ENCODE results near the gene ABHD17A. TPM values are rescaled to one million over a fixed set of nuclear protein-coding genes. Genes with fewer than 3 reads are reported as not detected.
A peak's percentile ranks its signal among the peaks of the same experiment; 100 is the strongest.

ABHD17A gene
- total RNA-seq, 6 experiments from 2014 or later: 20.4 to 49.5 (median 23.5) TPM

DNA sequence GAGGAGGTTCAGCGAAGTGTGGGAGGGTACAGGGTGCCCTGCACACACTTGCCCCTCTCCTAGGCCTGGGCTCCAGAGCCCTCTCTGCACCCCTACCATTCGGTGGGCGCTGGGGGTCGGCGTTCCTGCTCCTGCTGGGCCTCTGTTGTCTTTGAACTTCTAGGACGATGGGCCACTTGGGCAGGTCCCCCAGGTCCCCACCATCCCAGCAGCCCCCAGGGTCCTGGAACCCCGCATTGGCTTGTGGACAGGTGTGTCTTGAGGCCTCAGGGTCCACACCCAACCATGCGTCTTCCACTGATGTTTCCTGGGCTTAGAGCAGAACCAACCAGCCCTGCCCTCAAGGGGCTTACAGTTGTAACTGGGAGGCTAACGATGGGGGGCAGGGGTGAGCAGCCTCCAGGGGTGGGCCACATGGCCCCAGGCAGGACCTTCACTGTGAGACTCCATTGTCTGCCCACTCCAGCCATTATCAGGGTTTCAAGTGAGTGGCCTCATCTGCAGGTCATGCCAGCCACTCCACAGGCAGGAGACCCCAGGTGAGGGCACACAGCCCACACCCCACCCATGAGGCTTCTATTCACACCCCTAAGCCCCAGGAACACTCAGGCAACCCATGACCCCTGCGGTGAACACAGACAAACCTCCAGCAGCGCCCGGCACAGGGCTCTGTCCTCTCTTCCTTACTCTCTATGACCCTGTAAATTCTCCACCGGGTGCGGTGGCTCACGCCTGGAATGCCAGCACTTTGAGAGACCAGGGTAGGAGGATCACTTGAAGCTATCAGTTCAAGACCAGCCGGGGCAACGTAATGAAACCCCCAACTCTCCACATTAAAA lies 19.9 kb downstream of the ABHD17A start:
- intact Hi-C loops (cut with DNase I): no loop called here
- no peak for ATAC-seq
- H3K9me3 ChIP-seq: no peaks in the 10 kb centered on the region
- WGBS (ENCODE audit: insufficient coverage, low coverage, low lambda C conversion rate, missing lambda C conversion rate): 75% methylated on average over 3 of the region's 17 CpGs
- H3K4me3 ChIP-seq: peak overlapping the region; percentile 83 to 88 (median 86)
- peak in 1 of 3 donors; percentile 29 for DNase-seq
- no peaks in the 10 kb centered on the region for H3K27me3 ChIP-seq
- H3K36me3 ChIP-seq: no peaks in the 10 kb centered on the region
- peak overlapping the region; percentile 75 to 89 (median 88) for H3K27ac ChIP-seq
- TF ChIP-seq, protein P1, sequence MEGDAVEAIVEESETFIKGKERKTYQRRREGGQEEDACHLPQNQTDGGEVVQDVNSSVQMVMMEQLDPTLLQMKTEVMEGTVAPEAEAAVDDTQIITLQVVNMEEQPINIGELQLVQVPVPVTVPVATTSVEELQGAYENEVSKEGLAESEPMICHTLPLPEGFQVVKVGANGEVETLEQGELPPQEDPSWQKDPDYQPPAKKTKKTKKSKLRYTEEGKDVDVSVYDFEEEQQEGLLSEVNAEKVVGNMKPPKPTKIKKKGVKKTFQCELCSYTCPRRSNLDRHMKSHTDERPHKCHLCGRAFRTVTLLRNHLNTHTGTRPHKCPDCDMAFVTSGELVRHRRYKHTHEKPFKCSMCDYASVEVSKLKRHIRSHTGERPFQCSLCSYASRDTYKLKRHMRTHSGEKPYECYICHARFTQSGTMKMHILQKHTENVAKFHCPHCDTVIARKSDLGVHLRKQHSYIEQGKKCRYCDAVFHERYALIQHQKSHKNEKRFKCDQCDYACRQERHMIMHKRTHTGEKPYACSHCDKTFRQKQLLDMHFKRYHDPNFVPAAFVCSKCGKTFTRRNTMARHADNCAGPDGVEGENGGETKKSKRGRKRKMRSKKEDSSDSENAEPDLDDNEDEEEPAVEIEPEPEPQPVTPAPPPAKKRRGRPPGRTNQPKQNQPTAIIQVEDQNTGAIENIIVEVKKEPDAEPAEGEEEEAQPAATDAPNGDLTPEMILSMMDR (IDR thresholded peaks at IDR 0.05): no peak
- no peak for TF ChIP-seq POLR2A (IDR thresholded peaks at IDR 0.05)
- peaks cover 0 to 43% (median 11%) of the 10 kb centered on the region in 4 donors for H3K4me1 ChIP-seq

DNA sequence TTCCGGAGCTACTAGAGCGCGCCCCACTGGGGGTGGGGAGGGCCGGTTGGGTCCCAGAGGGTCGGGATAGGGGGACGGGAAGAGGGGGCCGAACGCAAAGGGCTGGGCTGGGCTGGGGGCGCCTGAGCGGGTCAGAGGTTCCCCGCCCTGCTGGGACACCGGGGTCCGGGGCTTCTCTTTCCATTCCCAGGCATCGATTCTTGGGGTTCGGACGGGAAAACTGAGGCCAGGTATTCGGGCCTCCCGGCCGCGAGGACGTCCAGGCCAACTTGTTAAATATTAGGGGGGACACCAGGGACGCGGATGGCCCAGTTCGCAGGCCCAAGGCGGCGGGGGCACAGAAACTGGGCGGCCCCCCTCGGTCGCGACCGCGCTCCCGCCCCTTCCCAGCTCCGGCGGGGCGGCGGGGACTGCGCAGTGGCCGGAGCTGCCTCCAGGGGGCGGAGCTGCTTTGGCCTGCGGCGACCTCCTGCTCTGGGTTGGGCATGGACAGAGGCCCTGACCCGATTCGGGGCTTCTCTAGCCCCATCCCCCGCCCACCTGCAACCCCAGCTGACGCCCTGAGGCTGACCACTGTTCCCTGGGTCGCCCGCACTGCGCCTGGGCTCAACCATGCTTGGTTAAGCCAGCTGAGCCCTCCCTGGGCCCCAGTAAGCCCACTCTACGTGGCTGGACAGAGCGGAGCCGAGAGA lies 20.7 kb downstream of the ABHD17A start:
- peaks cover 0 to 46% (median 12%) of the 10 kb centered on the region in 4 donors for H3K4me1 ChIP-seq
- H3K27me3 ChIP-seq: no peaks in the 10 kb centered on the region
- TF ChIP-seq, protein P1 (IDR thresholded peaks at IDR 0.05): peak; percentile 80 to 88 (median 82)
- TF ChIP-seq POLR2A (IDR thresholded peaks at IDR 0.05): no peak
- H3K9me3 ChIP-seq: no peaks in the 10 kb centered on the region
- H3K27ac ChIP-seq: peak overlapping the region; percentile 75 to 89 (median 88)
- WGBS (ENCODE audit: insufficient coverage, low coverage, low lambda C conversion rate, missing lambda C conversion rate): 0% methylated on average over 2 of the region's 52 CpGs
- peak; percentile 85 to 87 (median 85) for DNase-seq
- no peaks in the 10 kb centered on the region for H3K36me3 ChIP-seq
- intact Hi-C loops (cut with DNase I): no loop called here
- H3K4me3 ChIP-seq: peak overlapping the region; percentile 83 to 88 (median 86)
- ATAC-seq: peak; percentile 52 to 63 (median 60)

DNA sequence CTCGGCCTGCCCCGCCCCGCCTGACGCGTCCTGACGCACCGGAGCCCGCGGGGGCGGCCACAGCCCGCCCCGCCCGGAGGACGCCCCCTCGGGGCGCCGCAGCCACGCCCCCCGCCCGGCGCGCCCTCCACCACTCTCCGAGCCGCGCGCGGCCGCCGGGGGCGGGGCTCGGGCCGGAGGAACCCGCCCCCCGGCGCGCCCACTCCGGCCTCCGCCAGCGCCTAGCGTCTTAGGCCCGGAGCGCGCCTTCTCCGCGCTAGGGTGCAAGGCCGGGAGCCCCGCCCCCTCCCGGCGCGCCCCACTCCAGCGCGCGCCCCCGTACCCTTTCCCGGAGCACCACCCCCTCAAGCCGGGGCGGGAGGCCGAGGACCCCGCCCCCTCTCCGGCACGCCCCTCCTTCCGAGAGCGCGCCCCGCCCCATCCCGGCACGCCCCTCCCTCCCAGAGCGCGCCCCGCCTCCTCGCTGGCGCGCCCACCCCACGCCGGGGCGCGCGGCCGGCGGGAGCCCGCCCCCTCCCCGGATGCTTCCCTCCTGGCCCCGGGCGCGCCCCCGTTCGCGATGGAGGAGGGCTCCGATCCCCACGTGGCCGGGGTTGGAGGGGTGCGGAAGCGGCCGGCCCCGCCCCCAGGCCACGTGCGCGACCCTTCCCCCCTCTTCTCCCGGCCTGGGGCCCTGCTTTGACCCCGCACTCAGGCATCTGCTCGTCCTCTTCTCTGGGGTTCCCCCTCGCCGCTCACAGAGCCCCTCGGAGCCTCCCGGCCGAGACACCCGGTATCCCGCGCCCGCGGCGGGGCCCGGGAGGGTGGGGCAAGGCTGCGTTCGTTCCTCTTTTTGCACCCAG lies 21.4 kb downstream of the ABHD17A start:
- DNase-seq (peak; percentile 95 to 97 (median 96)), ATAC-seq (peak; percentile 70 to 83 (median 78))
- Histone ChIP-seq H3K27ac (peak overlapping the region; percentile 75 to 89 (median 88)), H3K9me3 (no peaks in the 10 kb centered on the region), H3K27me3 (no peaks in the 10 kb centered on the region), H3K4me3 (peak overlapping the region; percentile 83 to 88 (median 86)), H3K36me3 (no peaks in the 10 kb centered on the region), H3K4me1 (peaks cover 0 to 43% (median 15%) of the 10 kb centered on the region in 4 donors)
- WGBS (ENCODE audit: insufficient coverage, low coverage, low lambda C conversion rate, missing lambda C conversion rate): 0% methylated on average over 4 of the region's 115 CpGs
- intact Hi-C loops (cut with DNase I): no loop called here
- TF ChIP-seq, protein P1 (IDR thresholded peaks at IDR 0.05): no peak
- TF ChIP-seq POLR2A (IDR thresholded peaks at IDR 0.05): peak; percentile 40

DNA sequence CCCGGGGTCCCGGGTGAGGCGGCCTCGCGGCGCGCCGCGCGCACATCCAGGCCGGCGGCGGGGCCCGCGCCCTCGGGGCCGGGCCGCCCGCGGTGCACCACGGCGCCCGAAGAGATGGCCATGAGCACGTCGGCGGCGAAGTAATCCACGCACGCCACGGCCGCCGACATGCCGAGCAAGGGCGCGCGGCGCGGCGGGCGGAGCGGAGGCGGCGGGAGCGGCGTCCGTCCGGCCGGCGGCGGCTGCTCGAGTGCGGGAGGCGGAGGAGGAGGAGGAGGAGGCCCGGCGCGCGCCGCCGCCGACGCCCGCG lies 22.0 kb downstream of the ABHD17A start, which contains the start of gene KLF16:
TSS of gene KLF16 (minus strand) at position 252 of the 310 bp plus-strand sequence. CDS start at position 170, 82 bp downstream.
- peaks cover 0 to 43% (median 18%) of the 10 kb centered on the region in 4 donors for H3K4me1 ChIP-seq
- WGBS (ENCODE audit: insufficient coverage, low coverage, low lambda C conversion rate, missing lambda C conversion rate): no CpG with 5 or more reads among the region's 63 CpGs
- peak within 1 kb of the TSS; percentile 75 to 89 (median 88) for H3K27ac ChIP-seq
- TF ChIP-seq POLR2A (IDR thresholded peaks at IDR 0.05): peak; percentile 83
- TF ChIP-seq, protein P1 (IDR thresholded peaks at IDR 0.05): no peak
- H3K27me3 ChIP-seq: no peaks in the 10 kb centered on the region
- no peak for ATAC-seq
- H3K4me3 ChIP-seq: peak within 1 kb of the TSS; percentile 83 to 88 (median 86)
- H3K36me3 ChIP-seq: no peaks in the 10 kb centered on the region
- intact Hi-C loops (cut with DNase I): no loop called here
- no peak for DNase-seq
- H3K9me3 ChIP-seq: no peaks in the 10 kb centered on the region
